ENCODE data around the gene HOXC6.

Gene HOXC6

DNA sequence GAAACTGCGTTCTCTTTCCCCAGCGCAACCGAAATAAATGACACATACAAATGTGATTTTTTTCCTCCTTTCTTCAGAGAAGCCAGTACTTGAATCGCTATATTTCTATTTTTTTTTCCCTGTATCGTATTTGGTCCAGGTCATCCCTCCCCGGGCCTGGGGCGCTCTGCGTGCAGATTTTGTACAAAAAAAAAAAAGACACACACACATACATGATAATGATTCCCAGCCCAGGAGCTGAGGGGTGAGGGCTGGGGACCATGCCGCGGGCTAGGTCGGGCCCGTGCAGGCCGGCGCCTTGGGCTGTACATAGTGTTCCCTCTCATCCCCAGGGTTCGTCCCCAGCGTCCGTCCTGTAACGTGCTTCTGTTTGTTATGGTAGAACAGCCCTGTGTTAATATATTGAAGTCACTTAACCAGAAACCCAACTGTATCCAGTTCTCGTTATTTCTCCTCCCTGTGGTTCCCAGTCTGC, 25.3 kb upstream of the HOXC6 start:
- DNase-seq: no peak

DNA sequence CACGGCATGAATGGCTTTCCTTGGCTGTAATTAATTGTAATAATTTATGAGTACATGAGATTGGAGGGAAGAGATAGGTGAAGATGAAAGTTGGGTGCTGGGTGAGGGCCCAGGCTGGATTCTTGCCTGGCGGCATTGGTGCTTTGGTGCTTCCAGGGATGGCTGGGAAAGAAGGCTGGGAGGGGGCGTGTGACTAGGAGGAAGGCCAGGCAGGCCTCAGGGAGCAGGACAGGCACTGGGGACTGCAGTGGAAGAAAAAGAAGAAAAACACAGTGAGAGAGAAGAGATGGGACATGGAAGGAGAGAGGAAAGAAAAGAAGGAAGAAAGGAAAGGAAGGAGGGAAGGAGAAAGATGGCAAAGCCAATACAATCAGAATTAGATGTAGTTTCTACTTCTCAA, 24.6 kb upstream of the HOXC6 start:
- DNase-seq: no peak

DNA sequence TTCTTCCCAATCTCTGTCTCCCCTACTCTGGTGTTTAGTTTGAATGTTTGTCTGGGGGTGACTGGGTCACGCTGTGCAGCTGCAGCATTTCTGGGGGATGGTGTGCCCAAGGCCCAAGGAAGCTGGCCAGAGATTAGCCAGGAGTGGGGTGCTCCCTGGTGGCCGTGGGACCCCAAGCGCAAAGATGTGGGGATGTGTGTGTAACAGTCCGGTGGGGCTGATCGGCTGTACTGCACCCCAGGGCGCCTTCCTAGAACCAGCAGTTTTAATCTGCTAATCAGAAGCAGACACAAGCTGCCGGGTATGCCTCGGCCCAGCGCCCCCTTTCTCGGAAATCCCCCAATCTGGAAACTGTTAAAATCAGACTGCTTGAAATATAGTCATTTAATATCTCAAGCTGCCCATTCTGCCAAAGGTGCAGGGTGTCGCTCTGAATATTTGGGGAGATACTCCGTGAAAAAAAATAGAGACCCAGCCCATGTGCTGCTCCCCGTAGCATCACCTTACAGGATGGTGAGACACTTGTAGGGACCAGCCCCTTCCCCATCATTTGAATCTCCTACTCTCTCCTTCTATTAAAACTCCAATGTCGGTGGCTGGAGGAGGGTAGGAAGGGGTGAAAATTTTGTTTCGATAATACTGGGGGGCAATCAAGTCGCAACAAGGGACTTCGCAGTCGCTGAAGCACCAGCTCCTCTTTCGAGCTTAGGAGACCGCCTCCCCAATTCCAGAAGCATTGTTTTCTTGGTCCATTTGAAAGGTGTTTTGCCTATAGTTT, 24.0 kb upstream of the HOXC6 start:
- no peak for DNase-seq

DNA sequence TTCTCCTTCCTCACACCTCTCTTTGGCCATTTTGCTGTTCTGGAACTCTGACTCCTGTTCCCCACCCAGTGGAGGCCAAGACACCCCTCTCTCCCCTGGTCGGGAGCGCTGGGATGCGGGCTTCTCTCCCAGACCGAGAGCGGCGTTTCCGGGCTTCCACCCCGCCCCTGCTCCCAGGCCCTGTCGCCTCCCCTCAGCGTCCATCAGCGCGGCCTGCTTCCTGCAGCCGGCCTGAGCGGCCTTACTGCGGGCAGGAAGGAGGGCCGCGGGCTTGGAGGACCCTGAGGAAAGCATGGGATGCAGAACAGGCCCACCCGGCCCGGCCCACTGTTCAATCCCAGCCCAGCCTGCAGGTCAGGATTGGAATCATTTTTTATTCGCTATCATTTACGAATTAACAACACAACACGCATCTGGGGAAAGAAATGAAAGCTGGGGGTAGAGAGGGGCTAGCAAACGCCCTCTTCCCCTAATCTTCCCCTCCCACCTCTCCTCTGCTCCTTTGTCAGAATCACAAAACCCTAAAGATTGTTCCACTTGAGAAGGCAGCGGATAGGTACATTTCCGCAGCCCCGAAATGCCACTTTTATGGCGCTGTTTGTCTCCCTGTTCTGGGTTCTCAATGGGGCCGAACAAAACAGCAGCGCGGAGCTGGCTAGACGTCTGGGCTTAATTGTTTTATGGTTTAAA, 23.3 kb upstream of the HOXC6 start:
- peak; percentile 78 for DNase-seq

DNA sequence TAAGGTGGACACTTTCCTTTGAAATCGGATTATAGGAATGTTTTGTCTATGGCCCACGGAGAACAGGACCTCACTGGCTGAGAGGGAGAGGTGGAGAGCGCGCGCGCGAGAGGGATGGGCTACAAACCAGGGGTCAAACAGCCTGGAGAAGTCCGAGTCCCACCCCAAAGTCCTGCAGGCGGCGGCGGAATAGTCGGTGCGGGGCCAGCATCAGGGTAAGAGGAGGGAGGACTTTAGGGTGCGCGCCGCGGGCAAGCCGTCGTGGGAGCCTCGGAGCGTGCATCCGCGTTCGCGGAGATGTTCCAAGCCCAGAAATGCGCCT, 22.7 kb upstream of the HOXC6 start:
- DNase-seq: no peak

DNA sequence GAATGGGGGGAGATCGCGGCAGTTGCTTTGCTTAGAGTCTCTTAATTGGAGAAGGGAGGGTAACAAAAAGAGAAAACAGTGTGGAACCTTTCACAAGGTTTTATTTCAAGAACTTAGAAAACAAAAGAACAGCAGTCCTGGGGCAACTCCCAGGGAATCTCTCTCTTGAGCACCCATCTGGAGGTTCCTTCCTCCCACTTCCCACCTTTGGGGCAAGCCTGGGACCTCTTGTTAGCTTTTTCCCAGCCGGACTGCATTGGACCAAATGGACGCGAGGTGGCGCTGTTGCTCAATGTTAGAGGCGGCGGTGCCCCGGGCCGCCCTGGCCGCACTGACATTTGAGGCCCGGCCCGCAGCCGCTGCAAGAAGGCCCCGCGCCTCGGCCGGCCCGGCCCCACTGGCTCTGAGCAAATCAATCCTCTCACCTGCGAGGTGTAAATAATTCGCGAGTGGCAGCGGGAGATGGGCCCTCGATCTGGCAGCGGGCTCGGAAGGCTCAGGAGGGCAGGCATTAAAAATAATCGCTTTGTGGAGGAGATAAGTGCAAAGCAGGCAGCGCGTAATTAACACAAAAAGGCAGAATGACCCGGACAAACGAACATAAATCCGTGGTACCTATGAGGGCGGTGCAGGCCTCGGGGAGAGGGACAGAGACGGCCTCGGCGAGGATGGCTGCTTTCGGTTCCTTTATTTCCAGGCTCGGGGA, 22.2 kb upstream of the HOXC6 start:
- peak; percentile 92 for DNase-seq

DNA sequence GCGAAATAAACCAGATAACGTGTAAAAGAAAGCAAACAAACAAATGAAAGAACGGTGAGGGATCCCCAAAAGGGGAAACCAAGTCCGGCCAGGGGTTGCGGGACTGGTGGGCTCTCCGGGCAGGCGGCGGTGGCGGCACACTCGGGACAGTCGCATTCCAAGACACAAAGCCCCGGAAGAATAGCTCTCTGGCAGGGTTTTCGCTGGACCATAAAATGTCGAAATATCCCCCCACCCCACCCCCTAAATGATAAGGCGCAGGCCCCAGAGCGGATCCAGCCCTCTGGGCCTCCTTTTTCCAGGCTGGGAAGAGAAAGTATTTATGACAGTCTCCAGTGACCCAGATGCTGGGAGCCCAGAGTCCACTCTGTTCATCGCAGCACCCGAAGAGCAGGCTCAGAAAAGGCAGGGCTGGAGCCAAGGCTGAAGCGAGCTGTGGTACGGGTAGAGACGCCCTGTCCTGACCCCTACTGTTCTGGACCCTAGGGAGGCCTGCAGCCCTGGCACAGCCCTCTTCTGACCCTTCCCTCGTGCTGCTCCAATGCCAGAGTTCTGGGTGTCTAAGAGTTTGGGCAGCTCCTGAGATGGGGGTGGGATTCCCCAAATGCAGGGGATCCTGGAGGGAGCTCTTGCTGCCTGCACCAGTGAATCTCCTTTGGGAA, 21.6 kb upstream of the HOXC6 start:
- no peak for DNase-seq

DNA sequence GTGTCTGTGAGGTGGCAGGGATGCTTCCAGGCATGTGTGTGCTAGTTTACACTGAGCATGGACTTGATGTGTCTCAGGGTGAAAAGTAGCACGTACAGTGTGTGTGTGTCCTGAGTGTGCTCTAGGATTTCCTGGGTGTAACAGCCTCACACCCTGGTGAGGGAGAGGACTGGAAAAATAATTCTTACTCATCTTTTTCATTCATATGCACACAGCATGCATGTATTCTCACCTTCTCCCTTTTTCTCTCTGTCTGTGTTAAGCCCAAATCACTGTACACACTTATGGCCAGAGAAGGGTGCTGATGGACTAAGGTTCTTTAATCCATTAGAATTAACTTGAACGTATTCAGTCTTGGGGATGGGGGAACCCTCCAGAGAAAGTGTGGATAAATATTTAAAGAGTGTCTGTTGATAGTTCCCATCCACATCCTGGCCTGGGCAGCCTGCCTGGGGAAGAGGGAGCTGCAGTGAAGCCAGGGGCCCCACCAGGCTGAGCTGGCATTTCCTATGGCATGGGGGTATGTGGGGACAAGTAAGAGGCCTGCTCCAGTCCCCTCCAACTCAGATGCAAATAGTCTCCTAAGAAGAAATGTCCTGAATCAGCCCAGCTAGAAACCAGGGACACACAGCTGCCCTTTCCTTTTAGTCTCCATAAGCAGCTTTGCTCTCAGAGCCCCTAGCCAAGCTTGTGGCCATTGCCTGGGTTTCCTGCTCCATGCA, 20.5 kb upstream of the HOXC6 start:
- no peak for DNase-seq

DNA sequence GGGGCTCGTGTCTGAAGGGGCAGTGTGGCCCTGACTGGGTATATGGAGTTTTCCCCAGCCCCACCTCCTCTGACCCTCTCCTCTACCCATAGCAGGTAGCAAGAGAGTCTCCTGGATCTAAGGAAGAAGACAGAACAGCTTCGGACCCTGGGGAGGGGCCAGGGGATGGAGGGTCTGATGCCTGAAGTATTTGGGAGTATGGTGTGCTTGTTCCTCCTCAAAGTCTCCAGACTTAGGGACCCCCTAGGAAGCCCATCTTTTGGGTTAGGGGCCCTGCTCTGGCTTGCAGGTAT, 20.0 kb upstream of the HOXC6 start:
- no peak for DNase-seq

DNA sequence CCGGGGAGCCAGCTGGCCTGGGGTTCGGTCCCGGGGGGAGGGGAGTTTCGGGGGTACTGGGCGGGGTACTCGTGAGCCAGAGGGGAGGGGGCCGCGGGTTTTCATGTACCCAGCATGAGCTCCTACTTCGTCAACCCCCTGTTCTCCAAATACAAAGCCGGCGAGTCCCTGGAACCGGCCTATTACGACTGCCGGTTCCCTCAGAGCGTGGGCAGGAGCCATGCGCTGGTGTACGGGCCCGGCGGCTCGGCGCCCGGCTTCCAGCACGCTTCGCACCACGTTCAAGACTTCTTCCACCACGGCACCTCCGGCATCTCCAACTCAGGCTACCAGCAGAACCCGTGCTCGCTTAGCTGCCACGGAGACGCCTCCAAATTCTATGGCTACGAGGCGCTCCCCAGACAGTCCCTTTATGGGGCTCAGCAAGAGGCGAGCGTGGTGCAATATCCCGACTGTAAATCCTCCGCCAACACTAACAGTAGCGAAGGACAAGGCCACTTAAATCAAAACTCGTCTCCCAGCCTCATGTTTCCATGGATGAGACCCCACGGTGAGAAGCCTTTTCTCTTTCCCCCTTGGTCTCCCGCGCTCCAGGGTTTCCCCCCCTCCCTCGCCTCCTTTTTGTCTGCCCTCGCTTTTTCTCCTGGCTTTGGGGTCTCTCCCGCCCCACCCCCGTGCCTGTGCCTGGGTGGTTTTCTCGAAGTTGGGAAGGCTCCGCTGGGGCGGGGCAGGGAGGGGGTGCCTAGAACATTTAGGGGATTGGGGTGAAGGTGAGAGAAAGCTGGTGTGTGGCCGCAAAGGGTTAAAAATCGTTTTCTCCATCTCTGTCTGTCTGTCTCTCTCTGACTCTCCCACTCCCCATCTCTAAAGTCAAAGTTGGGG, 18.8 kb upstream of the HOXC6 start:
- DNase-seq: no peak

DNA sequence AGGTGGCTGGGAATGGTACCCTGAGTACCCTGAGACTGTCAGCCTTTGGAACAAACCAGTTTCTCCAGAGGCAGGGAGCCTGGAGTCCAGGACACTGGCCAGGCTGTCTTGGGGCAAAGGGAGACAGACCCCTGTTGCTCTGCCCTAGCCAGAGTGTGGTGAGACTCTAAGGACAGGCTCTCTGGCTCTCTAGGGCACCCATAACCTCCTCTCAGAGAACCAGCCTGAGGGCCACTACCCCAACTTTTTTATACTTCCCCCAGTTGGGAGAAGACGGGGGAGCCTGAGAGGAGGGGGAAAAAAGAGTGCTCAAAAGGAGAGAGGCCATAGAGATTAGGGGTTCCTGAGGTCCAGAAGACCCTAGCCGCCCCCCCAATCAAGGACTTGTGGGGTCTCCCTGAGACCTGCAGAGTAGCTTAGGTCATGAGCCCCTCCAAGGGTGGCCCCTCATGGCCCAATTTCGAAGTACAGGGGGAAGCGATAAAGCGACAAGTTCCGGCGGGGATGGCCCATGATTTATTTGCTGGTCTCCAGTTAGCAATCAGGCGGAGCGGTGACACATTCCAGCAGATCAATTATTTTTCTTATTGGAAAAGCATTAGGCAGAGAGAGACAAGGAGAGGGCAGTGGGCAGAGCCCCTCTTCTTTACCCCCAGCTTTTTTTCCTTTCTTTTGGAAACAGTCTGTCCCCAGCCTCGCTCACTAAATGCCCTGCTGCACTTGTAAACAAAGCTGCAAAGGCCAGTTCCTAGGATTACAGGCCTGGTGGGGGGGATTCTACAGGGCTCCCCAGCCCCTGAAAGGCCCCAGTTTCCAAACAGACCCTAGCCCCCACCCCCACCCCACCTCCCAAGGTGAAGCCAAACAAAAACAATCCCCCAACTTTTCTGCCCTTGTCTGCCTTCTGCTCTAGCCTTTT, 17.9 kb upstream of the HOXC6 start:
- DNase-seq: no peak

DNA sequence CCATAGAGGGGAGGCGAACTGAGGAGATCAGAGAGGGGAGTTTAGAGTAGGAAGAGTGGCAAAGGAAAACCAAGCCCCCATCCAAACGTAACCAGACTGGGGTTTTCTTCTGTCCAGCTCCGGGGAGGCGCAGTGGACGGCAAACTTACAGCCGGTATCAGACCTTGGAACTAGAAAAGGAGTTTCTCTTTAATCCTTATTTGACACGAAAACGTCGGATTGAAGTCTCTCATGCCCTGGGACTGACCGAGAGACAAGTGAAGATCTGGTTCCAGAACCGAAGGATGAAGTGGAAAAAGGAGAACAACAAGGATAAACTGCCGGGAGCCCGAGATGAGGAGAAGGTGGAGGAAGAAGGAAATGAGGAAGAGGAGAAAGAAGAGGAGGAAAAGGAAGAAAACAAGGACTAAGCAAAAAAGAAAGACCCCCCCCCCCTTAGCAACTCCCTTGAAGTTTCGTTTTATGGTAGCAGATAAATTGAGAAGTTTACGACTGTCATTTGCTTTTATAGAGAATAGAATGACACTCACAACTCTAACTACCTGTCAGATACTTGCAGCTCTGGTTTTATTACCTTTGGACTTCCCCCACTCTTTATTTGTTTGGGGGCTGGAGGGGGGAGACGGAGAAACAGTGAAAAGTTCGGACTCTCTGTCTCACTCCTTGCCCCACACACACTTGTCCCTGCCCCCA, 17.1 kb upstream of the HOXC6 start:
- no peak for DNase-seq

DNA sequence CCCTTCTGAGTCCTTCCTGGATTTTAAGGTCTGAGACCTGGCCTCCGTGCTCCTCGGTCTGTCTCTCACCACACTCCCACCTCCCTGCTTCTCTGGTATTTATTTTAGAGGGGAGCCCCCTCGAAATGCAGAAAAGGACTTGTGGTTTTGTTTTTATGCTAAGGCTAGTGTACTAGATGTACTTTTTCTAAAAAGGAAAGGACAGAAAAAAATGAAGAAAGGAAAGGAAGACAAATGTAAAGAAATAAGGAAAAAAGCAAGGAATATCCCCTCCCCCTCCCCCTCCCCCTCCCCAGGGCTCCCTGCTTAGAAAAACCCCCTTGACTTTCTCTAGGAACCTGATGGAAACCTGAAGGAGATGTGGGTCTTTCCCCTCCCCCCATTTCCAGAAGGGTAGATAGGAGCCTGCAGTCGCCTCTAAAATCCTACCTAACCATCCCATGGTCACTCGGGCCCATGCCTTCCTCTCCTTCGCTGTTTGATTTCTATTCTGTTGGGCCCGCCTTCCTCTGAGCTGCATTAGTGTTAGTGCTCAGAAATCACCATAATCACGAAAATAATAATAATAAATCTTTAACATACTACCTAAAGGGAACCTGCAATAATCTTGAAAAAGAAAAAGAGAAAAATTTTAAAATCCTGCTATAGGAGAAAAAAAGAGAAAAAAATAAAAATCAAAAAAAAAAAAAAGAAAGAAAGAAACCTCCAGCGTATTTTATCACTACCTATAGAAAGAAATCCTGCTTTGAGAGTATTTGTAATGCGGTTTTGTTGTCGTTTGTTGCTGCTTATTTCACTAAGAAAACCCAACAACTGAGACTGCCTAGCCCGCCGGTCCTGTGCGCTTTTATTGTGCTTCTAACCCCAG, 16.3 kb upstream of the HOXC6 start:
- DNase-seq: no peak

DNA sequence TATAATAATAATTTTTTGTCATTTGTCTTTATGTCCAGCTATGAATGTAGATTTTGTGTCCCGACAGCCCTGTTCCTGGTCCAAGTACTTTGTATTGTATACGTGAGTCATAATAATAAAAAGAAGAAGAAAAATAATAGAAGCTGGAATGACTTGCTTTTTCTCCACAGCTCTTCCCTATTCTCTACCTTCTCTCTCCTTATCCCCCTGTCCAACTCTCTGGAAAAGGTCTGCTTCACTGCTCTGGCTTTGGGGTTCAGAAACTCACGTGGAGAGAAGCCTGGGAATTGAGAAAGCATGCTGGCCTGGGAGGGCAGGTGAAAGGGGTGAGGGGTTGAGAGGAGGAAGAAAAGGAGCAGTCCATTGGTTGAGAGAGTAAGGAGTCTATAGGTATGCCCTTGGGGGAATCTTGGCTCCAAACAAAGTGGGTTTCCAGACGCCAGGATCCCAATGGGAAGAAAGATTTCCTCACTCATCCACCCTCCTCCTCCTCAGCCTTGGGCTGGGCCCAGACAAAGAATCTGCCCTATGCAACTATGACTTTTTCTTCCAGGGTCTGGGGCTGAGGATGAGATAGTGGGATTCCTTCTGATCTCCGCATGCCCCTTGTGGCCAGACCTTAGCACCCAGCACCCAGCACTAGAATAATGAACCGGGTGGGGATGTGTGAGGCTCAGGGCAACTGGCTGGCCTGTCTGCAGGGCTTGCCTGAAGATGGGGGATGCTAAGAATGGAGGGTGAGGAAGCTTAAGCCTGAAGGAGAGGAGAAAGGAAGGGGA, 15.4 kb upstream of the HOXC6 start:
- no peak for DNase-seq

DNA sequence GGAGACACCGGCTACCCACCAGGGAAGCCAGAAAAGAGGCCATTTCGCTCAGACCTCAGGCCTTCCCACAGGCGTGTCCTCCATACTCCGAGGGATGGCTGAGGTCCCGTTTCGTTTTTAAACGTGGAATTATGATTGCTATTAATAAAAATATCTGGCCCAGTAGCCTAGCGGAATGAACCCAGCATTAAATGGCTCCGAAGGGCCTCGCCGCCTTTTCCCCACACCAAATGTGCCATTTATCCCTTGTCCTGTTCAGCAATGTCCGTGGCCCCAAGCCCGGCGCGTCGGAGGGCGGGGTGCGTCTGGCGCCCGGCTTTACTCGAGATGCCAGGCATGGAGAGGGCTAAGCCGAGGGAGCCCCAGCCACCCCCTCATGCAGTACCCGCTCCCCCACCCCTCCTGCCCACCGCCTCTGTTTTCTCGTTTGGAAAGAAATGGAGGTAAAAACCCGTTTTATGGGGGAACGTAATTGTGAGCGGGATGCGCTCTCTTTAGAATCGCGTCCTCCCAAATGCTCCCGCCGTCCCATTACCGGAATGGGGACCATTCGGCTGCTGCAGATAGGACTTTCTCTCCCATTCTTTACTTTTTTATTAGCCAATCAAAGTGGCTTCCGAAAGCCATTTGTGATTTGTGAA, 13.7 kb upstream of the HOXC6 start:
- no peak for DNase-seq

DNA sequence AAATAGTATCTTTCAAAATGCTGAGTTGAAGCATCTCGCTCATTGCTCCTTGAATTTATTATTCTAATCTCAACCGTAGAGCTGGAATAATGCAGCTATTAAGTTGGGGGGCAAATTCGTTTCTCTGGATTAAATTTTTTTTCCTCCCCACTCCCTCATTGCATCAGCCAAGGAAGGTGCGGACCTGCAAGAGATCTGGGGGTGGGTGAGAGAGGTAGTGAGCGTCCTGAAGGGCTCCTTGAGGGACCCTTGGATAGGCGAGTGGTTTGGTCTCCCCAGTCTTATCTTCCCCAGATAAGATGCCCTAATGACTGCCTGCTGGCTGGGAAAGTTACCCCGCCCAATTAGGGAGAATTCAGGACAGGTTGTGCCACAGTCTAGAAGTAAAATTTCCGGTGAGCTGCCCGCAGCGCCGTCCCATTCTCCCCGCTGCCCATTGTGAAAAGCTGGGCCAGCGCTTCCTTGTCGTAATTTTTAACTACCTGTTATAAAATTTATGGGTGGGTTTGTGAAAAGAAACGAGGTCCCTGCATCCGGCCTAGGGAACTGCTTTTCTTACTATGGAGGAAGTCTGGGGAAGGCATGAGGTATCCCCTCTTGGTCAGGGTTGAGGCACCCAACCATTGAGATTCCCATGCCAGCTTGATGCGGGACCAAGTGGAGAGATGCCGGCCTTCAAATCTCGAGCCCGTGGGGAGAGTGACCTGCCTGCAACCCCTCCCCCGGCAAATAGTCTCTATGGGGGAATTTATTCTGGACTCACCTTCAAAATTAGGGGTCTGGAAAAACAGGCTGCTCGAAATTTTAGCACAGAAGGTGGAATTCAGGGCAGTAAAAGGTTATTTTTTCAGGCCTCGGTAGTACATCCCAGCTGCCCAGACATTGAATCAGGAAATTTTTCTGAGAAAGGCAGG, 13.0 kb upstream of the HOXC6 start:
- DNase-seq: no peak

DNA sequence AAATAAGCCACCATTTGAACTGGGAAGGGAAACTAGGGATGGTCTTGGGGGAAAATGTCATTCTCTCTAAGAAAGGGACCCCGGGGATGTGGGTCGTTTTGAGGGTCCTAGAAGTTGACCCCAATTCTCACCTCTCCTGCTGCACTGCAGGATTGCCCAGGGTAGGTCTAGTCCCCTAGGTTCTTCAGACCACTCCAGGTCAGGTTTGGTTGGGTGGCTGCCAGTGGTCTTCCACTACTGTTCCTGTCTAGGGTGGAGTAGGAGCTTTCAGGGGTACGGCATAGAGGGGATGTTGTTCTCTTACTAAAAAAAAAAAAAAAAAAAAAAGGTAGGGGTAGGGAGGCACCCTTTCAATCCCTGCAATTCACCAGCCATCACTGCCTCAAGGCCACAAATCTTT, 12.2 kb upstream of the HOXC6 start:
- no peak for DNase-seq
